Parietal lobe (tissue), 2 donors: ENCODE results near the gene SASH1. TPM values are rescaled to one million over a fixed set of nuclear protein-coding genes. Genes with fewer than 3 reads are reported as not detected.

Experiments used
- small RNA-seq: library from RNA; depleted of rRNA; stranded (forward); fragments of <200 nt; gene quantifications from one replicate; pipeline ENCODE3, GENCODE V24; 2014; ENCODE audit warnings: low replicate concordance
- total RNA-seq: library from RNA; depleted of rRNA; stranded (reverse); fragments of >200 nt; gene quantifications from one replicate; pipeline ENCODE4 v1.2.3, GENCODE V29; 2014

SASH1 gene
- 27.2 TPM for total RNA-seq

DNA sequence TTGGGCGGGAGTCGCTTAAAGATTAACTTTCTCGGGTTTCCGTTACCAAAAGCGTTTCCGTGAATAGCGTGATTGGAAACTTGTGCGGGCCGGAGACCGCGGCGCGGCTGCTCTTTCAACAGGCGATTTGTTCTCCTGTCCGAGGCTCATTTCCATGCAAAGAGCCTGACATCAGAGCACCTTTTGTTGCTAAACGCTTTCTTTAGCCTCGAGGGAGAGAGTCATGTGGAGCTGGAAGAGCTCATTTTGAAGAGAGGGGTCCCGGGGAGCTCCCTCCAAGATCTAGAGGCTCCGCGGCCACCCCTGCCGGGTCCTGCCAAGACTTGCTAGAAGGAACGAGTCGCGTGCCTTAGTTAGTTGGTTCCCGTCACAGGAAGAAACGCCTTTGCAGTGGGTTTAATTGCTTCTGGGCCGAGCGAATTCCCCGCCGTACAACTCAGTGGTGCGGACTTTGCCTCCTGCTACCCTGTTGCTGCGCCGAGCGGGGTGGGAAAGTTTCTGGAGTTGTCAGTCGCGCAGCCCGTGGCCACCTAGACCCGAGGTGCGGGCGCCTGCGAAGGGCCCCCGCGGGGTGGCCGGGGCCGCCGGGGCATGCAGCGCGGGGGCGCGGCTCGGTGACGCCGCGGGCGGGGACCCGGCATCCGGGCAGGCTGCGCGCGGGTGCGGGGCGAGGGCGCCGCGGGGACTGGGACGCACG, at the start of gene SASH1:
TSS of gene SASH1 (plus strand) at position 489 of the 697 bp plus-strand sequence. CDS start 230 bp downstream, outside the sequence.

Small RNAs within 50 kb of the gene (small RNA-seq; reads per million reads assigned to genes)
- gene SNRPEP6, result not detected
